ENCODE measurements around the gene MPPED2. TPM values are rescaled to one million over a fixed set of nuclear protein-coding genes. Genes with fewer than 3 reads are reported as not detected.

The MPPED2 gene
- total RNA-seq, 3 donors from 2014 or later (not counting 1 experiment from before 2014, with no cell fraction given), result 0.99 to 4.2 (median 2.5) TPM

DNA sequence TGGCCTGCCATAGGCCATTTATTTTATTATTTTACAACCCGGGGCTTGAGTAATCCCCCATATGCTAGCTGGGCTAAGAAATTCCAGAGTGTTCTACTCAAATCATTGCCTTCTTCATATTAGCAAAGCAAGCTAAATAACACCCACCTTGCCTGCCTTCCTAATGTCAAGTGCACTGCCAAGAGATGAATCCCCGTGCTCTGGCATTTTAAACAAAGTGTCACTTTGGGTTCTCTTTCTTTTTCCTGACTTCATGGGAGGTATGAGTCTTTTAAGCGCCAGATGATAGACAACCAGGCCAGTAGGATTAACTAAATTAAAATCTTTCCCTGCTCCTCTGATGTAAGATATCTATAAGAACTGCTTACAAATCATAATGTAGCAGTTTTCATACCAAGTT is 4.5 kb downstream of the MPPED2 start:
- H3K4me3 Mint-ChIP-seq, result no peak overlapping the region
- no peak for DNase-seq
- 89% methylated on average over 2 of the region's 3 CpGs for WGBS (ENCODE audit: insufficient coverage)
- TF ChIP-seq CTCF (IDR thresholded peaks at IDR 0.05), result no peak
- H3K9me3 ChIP-seq (ENCODE audit: control insufficient read depth, insufficient read depth, low read length), result no peaks in the 10 kb centered on the region
- no peak for ATAC-seq
- H3K27me3 ChIP-seq (ENCODE audit: control insufficient read depth, insufficient read depth, low read length), result peaks cover 21% of the 10 kb centered on the region
- peaks cover 18% of the 10 kb centered on the region for H3K4me1 ChIP-seq (ENCODE audit: control insufficient read depth, insufficient read depth, low read length)
- peaks cover 9 to 13% of the 10 kb centered on the region in 2 donors for H3K4me1 Mint-ChIP-seq
- intact Hi-C loops (cut with micrococcal nuclease), result no loop called here
- H3K27ac Mint-ChIP-seq, result no peak overlapping the region
- no peaks in the 10 kb centered on the region for H3K9me3 Mint-ChIP-seq
- H3K27me3 Mint-ChIP-seq (ENCODE audit: low read depth in 2 of 2), result peaks cover 34 to 35% of the 10 kb centered on the region in 2 donors
- no peak overlapping the region for H3K27ac ChIP-seq (ENCODE audit: low read length)
- no peaks in the 10 kb centered on the region for H3K36me3 Mint-ChIP-seq
- no peaks in the 10 kb centered on the region for H3K36me3 ChIP-seq (ENCODE audit: control insufficient read depth, insufficient read depth, low read length)
- H3K4me3 ChIP-seq (ENCODE audit: low read length), result no peak overlapping the region

DNA sequence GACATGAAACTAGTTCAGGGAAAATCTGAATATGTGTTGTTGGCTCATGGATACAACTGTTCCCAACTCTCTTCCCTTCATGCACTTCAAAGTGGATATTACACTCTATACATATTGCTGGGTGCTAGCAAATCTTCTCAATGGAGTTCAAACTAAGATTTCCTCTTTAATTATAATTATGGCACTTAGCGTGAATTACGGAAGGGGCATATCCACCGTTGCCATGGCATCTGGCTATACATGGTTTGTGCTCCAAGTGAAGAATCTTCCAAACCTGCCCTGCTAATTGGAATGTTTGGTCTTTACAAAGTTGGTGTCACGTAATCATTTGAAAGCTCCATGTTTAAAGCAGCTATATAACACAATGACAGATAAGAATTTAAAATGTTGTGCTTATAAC is 5.6 kb downstream of the MPPED2 start:
- Histone ChIP-seq H3K36me3 (ENCODE audit: control insufficient read depth, insufficient read depth, low read length) (no peaks in the 10 kb centered on the region), H3K9me3 (ENCODE audit: control insufficient read depth, insufficient read depth, low read length) (no peaks in the 10 kb centered on the region), H3K4me1 (ENCODE audit: control insufficient read depth, insufficient read depth, low read length) (peaks cover 13% of the 10 kb centered on the region), H3K27ac (ENCODE audit: low read length) (no peak overlapping the region), H3K4me3 (ENCODE audit: low read length) (no peak overlapping the region), H3K27me3 (ENCODE audit: control insufficient read depth, insufficient read depth, low read length) (peaks cover 16% of the 10 kb centered on the region)
- H3K4me3 Mint-ChIP-seq, result no peak overlapping the region
- H3K36me3 Mint-ChIP-seq, result no peaks in the 10 kb centered on the region
- H3K27me3 Mint-ChIP-seq (ENCODE audit: low read depth in 2 of 2), result peaks cover 32 to 34% of the 10 kb centered on the region in 2 donors
- no peaks in the 10 kb centered on the region for H3K9me3 Mint-ChIP-seq
- TF ChIP-seq CTCF (IDR thresholded peaks at IDR 0.05), result no peak
- intact Hi-C loops (cut with micrococcal nuclease), result no loop called here
- no peak overlapping the region for H3K27ac Mint-ChIP-seq
- 93% methylated on average over 3 of the region's 4 CpGs for WGBS (ENCODE audit: insufficient coverage)
- DNase-seq, result no peak
- ATAC-seq, result no peak
- H3K4me1 Mint-ChIP-seq, result peaks cover 8 to 12% of the 10 kb centered on the region in 2 donors

DNA sequence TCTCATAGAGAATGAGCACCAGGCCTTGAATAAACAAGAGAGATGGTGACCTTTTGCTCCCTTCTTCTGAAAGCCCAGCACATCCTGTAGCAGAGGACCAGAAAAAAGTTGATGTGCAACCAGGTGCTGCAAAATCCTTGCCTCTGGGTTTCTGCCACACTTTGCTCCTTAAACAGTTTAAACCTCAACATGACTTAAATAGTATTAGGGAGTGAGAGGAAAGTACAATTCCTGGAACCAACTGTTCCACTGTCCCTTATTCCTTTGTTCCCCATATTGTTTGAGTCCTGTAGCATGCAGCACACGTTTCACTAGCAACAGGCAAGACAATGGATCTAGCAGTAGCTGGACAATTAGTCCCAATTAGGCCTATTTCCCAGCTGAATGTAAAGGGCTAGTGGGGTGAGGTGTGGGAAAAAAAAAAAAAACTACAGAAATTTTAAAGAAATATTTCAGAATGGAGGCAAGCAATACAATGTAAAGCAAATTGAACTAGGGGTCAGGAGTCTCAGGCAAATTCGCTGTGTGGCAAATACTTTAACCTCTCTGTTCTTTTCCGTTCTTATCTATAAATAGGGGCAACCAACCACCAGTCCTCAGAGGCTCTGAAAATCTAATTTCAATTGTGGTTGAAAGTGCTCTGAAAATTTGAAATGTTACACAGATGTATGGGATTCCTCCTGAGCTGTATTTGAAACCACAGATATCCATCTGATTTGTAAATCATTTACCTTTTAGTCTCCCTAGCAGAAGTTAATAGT is 6.6 kb downstream of the MPPED2 start:
- H3K4me3 ChIP-seq (ENCODE audit: low read length), result no peak overlapping the region
- no peak overlapping the region for H3K4me3 Mint-ChIP-seq
- ATAC-seq (no peak), DNase-seq (no peak)
- peaks cover 4 to 5% of the 10 kb centered on the region in 2 donors for H3K4me1 Mint-ChIP-seq
- H3K27ac Mint-ChIP-seq, result no peak overlapping the region
- no peaks in the 10 kb centered on the region for H3K9me3 ChIP-seq (ENCODE audit: control insufficient read depth, insufficient read depth, low read length)
- no peak overlapping the region for H3K27ac ChIP-seq (ENCODE audit: low read length)
- H3K4me1 ChIP-seq (ENCODE audit: control insufficient read depth, insufficient read depth, low read length), result peaks cover 5% of the 10 kb centered on the region
- no peaks in the 10 kb centered on the region for H3K36me3 Mint-ChIP-seq
- no peaks in the 10 kb centered on the region for H3K9me3 Mint-ChIP-seq
- peaks cover 27 to 29% of the 10 kb centered on the region in 2 donors for H3K27me3 Mint-ChIP-seq (ENCODE audit: low read depth in 2 of 2)
- no peaks in the 10 kb centered on the region for H3K36me3 ChIP-seq (ENCODE audit: control insufficient read depth, insufficient read depth, low read length)
- peaks cover 10% of the 10 kb centered on the region for H3K27me3 ChIP-seq (ENCODE audit: control insufficient read depth, insufficient read depth, low read length)
- no peak for TF ChIP-seq CTCF (IDR thresholded peaks at IDR 0.05)
- WGBS (ENCODE audit: insufficient coverage), result 83% methylated on average over 2 of the region's 3 CpGs
- intact Hi-C loops (cut with micrococcal nuclease), result no loop called here

DNA sequence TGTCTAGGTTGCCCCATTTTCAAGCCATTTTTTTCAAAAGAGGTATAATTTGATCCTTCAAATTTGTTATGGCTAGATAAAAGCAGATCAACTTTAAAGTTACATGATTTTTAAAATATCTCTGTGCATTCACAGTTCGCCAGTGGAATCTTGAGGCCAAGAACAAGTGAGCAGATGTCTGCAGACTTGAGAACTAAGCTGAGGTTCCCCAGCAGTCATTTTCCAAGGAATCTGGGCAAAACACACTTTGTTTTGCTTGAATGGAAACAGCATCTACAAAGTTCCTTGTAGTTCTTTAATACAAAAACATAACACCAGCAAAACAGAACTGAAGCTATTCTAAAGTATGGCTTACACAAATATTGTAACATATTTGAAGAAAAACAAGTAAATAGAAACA is 7.7 kb downstream of the MPPED2 start:
- H3K9me3 Mint-ChIP-seq, result no peaks in the 10 kb centered on the region
- DNase-seq (no peak), ATAC-seq (no peak)
- H3K9me3 ChIP-seq (ENCODE audit: control insufficient read depth, insufficient read depth, low read length), result no peaks in the 10 kb centered on the region
- H3K36me3 Mint-ChIP-seq, result no peaks in the 10 kb centered on the region
- peaks cover 17% of the 10 kb centered on the region in 2 donors for H3K27me3 Mint-ChIP-seq (ENCODE audit: low read depth in 2 of 2)
- H3K27ac Mint-ChIP-seq, result no peak overlapping the region
- intact Hi-C loops (cut with micrococcal nuclease), result no loop called here
- TF ChIP-seq CTCF (IDR thresholded peaks at IDR 0.05), result no peak
- no peak overlapping the region for H3K4me3 Mint-ChIP-seq
- WGBS (ENCODE audit: insufficient coverage), result 93% methylated on average over 1 of the region's 1 CpG
- no peak overlapping the region for H3K27ac ChIP-seq (ENCODE audit: low read length)
- no peaks in the 10 kb centered on the region for H3K4me1 ChIP-seq (ENCODE audit: control insufficient read depth, insufficient read depth, low read length)
- no peak overlapping the region for H3K4me3 ChIP-seq (ENCODE audit: low read length)
- no peaks in the 10 kb centered on the region for H3K36me3 ChIP-seq (ENCODE audit: control insufficient read depth, insufficient read depth, low read length)
- H3K4me1 Mint-ChIP-seq, result no peaks in the 10 kb centered on the region
- peaks cover 3% of the 10 kb centered on the region for H3K27me3 ChIP-seq (ENCODE audit: control insufficient read depth, insufficient read depth, low read length)

Measured in natural killer cell (primary cell).